Nephron (organoid): ENCODE results near the gene HSPG2.
A peak's percentile ranks its signal among the peaks of the same experiment; 100 is the strongest.
"Not testable (repeated sequence)": the region's sequence is repeated elsewhere in the genome, so short reads cannot be mapped to it uniquely, and the experiment has no call there.

Experiments used
- H3K27ac Mint-ChIP-seq, 3 experiments: 2 replicates each; pipeline ENCODE4 v1.8.0; 2020; ENCODE audit warnings: mixed read lengths in 3 of 3, mild to moderate bottlenecking in 2 of 3, moderate library complexity in 1 of 3
- H3K27me3 Mint-ChIP-seq: 2 replicates; pipeline ENCODE4 v1.8.0; 2021; ENCODE audit warnings: low read depth, mild to moderate bottlenecking, moderate library complexity, mixed read lengths
- H3K36me3 Mint-ChIP-seq: 2 replicates; pipeline ENCODE4 v1.8.0; 2020; ENCODE audit warnings: low read depth, mixed read lengths
- H3K4me1 Mint-ChIP-seq: 2 replicates; pipeline ENCODE4 v1.8.0; 2020; ENCODE audit warnings: mixed read lengths
- H3K4me3 Mint-ChIP-seq, 3 experiments: 2 replicates each; pipeline ENCODE4 v1.8.0; 2020; ENCODE audit warnings: mild to moderate bottlenecking in 3 of 3, mixed read lengths in 3 of 3, moderate library complexity in 2 of 3
- H3K9me3 Mint-ChIP-seq: 2 replicates; pipeline ENCODE4 v1.8.0; 2020; ENCODE audit warnings: mixed read lengths
- CTCF ChIP-seq, 3 experiments: fragments of 200-600 bp; sonication (generic); IDR thresholded peaks; one replicate each; pipeline ENCODE4 v1.5.0; 2021; ENCODE audit warnings: antibody characterized with exemption in 3 of 3; ENCODE audit not compliant: unreplicated experiment in 3 of 3

The HSPG2 gene

GRCh38 chr1:21801100-21801499, 136.0 kb downstream of the HSPG2 start:
- Mint-ChIP-seq H3K27ac (no peak overlapping the region), H3K4me1 (no peaks in the 10 kb centered on the region), H3K27me3 (peaks cover 8% of the 10 kb centered on the region), H3K9me3 (no peaks in the 10 kb centered on the region), H3K36me3 (no peaks in the 10 kb centered on the region), H3K4me3 (no peak overlapping the region)
- TF ChIP-seq CTCF (IDR thresholded peaks at IDR 0.05; ENCODE audit: unreplicated experiment in 3 of 3) = no peak

GRCh38 chr1:21799730-21800129, 137.4 kb downstream of the HSPG2 start:
- Mint-ChIP-seq H3K27ac (no peak overlapping the region), H3K4me3 (no peak overlapping the region), H3K27me3 (peaks cover 8% of the 10 kb centered on the region), H3K4me1 (no peaks in the 10 kb centered on the region), H3K9me3 (peaks cover 4% of the 10 kb centered on the region), H3K36me3 (no peaks in the 10 kb centered on the region)
- TF ChIP-seq CTCF (IDR thresholded peaks at IDR 0.05; ENCODE audit: unreplicated experiment in 3 of 3) = no peak

GRCh38 chr1:21795075-21795474, 142.0 kb downstream of the HSPG2 start:
- Mint-ChIP-seq H3K27me3 (no peaks in the 10 kb centered on the region), H3K27ac (no peak overlapping the region)
- TF ChIP-seq CTCF (IDR thresholded peaks at IDR 0.05; ENCODE audit: unreplicated experiment in 3 of 3) = no peak

GRCh38 chr1:21794656-21795055, 142.5 kb downstream of the HSPG2 start:
- H3K9me3 Mint-ChIP-seq = peaks cover 5% of the 10 kb centered on the region
- H3K27me3 Mint-ChIP-seq = no peaks in the 10 kb centered on the region

More at GRCh38 chr1:21795075-21795474, 142.0 kb downstream of the HSPG2 start:
- no peaks in the 10 kb centered on the region for H3K36me3 Mint-ChIP-seq
- no peaks in the 10 kb centered on the region for H3K4me1 Mint-ChIP-seq
- H3K9me3 Mint-ChIP-seq = peaks cover 5% of the 10 kb centered on the region
- no peak overlapping the region for H3K4me3 Mint-ChIP-seq

GRCh38 chr1:21793104-21793503, 144.0 kb downstream of the HSPG2 start:
- Mint-ChIP-seq H3K4me3 (no peak overlapping the region), H3K27ac (no peak overlapping the region), H3K36me3 (no peaks in the 10 kb centered on the region), H3K27me3 (peaks cover 5% of the 10 kb centered on the region), H3K9me3 (peaks cover 5% of the 10 kb centered on the region), H3K4me1 (no peaks in the 10 kb centered on the region)
- TF ChIP-seq CTCF (IDR thresholded peaks at IDR 0.05; ENCODE audit: unreplicated experiment in 3 of 3) = no peak

More at GRCh38 chr1:21794656-21795055, 142.5 kb downstream of the HSPG2 start:
- H3K36me3 Mint-ChIP-seq = no peaks in the 10 kb centered on the region
- no peak for TF ChIP-seq CTCF (IDR thresholded peaks at IDR 0.05; ENCODE audit: unreplicated experiment in 3 of 3)
- H3K27ac Mint-ChIP-seq = no peak overlapping the region
- no peak overlapping the region for H3K4me3 Mint-ChIP-seq
- no peaks in the 10 kb centered on the region for H3K4me1 Mint-ChIP-seq

GRCh38 chr1:21786640-21787039, 150.5 kb downstream of the HSPG2 start:
- Mint-ChIP-seq H3K9me3 (no peaks in the 10 kb centered on the region), H3K27ac (peak overlapping the region in 2 of 3 experiments; percentile 9 to 23), H3K4me3 (peak overlapping the region; percentile 14 to 61 (median 35)), H3K4me1 (peaks cover 4% of the 10 kb centered on the region), H3K36me3 (no peaks in the 10 kb centered on the region), H3K27me3 (peaks cover 5% of the 10 kb centered on the region)
- TF ChIP-seq CTCF (IDR thresholded peaks at IDR 0.05; ENCODE audit: unreplicated experiment in 3 of 3) = no peak

- not testable (repeated sequence) for H3K27ac Mint-ChIP-seq, H3K4me1 Mint-ChIP-seq, H3K27me3 Mint-ChIP-seq, H3K9me3 Mint-ChIP-seq, H3K36me3 Mint-ChIP-seq
- H3K4me3 Mint-ChIP-seq = peak overlapping the region in 1 of 3 experiments; percentile 52
These were observed 151.3 kb downstream of the HSPG2 start for GRCh38 chr1:21785764-21786163.
